GM12873 (cell line): ENCODE measurements around the gene TAF1C.

Source experiments
- TF ChIP-seq, protein P1 (sequence below): IDR thresholded peaks from 2 replicates; pipeline ENCODE4 v1.5.1; 2012; ENCODE audit warnings: low read depth, mild to moderate bottlenecking, moderate library complexity, low read length, control low read depth; ENCODE audit not compliant: insufficient read depth; ENCODE audit errors: missing control alignments

TAF1C gene

GRCh38 chr16:84153660-84154214 lies 33.1 kb downstream of the TAF1C start:
- TF ChIP-seq, protein P1, sequence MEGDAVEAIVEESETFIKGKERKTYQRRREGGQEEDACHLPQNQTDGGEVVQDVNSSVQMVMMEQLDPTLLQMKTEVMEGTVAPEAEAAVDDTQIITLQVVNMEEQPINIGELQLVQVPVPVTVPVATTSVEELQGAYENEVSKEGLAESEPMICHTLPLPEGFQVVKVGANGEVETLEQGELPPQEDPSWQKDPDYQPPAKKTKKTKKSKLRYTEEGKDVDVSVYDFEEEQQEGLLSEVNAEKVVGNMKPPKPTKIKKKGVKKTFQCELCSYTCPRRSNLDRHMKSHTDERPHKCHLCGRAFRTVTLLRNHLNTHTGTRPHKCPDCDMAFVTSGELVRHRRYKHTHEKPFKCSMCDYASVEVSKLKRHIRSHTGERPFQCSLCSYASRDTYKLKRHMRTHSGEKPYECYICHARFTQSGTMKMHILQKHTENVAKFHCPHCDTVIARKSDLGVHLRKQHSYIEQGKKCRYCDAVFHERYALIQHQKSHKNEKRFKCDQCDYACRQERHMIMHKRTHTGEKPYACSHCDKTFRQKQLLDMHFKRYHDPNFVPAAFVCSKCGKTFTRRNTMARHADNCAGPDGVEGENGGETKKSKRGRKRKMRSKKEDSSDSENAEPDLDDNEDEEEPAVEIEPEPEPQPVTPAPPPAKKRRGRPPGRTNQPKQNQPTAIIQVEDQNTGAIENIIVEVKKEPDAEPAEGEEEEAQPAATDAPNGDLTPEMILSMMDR: no peak

DNA sequence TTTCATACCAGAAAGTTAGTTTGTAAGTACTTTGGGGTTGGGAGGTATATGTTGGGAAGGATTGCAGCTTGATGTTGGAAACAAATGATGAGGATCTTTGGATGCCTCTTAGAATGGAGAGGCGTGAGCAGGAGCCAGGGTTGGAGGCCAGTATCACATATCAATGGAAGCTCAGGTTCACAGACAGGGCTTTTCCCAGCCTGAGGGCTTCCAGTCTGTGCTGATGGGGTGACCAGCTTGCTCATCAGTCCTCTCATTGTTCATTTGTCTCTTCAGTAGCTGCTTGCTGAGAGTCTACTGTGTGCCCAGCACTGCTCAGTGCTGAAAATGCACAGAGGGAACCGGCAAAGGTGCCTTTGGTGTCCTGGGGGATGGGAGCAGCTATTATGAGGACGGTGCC lies 35.9 kb downstream of the TAF1C start:
- TF ChIP-seq, protein P1: no peak

GRCh38 chr16:84144859-84145639 lies 41.8 kb downstream of the TAF1C start, which contains the start of the genes DNAAF1 and HSDL1:
Gene DNAAF1 (plus strand): TSS chr16:84145308. CDS start chr16:84145441, 133 bp downstream.
Gene HSDL1 (minus strand): TSS chr16:84145177. CDS start chr16:84131321, 13,856 bp downstream.
- TF ChIP-seq, protein P1: no peak

DNA sequence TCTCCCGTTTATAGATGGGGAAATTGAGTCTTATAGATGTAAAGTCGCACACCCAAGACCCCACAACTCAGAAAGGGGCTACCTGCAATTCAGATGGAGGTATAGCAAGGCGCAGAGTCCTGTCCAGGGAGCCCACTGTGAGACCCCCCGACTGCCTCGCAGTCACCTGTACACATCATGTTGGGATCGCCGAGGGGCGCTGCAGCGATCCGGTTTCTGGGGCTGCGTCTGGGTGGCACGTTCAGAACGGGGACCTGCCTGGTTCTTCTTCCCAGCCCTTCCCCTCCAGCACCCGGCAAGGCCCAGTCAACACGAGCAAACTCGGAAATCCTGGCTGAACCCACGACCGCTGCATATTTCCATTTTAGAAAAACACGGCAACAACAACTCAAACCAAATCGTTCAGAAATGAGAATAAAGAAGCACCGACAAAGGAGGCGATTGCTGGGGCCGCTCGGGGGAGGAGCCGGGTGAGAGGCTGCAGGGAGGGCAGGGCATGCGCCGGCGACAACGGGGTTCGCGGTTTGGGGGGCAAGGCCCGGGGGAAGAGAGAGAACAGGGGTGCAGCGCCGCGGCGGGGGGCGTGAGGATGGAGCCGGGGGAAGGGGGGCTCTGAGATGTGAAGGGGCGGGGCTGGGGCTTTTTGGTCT lies 42.5 kb downstream of the TAF1C start:
- TF ChIP-seq, protein P1: peak; percentile 33

DNA sequence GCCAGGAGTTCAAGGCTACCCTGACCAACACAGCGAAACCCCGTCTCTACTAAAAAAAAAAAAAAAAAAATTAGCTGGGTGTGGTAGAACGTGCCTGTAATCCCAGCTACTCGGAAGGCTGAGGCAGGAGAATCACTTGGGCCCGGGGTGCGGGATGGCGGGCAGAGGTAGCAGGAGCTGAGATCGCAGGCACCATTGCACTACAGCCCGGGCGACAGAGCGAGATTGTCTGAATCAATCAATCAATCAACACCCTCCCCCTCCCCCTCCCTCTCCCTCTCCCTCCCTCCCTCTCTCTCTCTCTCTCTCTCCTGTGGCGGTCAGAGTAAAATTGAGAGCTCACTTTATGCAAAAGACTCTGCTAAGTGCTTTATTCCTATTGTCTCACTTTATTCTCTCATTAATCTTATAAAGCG lies 43.1 kb downstream of the TAF1C start:
- TF ChIP-seq, protein P1: no peak

DNA sequence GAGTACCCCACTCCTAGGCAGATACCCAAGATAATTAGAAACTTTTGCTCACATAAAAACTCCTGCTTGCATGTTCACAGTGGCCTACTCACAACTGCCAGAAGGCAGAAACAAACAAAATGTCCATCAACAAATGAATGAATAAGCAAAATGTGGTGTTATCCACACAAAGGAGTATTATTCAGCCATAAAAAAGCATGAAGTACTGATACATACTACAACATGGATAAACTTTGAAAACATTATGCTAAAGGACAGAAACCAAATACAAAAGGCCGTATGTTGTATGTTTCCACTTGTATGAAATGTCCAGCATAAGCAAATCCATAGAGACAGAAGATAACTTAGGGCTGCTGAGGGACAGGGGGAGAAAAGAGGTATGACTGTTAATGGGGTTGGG lies 43.8 kb downstream of the TAF1C start:
- TF ChIP-seq, protein P1: no peak

GRCh38 chr16:84141143-84141670 lies 45.6 kb downstream of the TAF1C start:
- TF ChIP-seq, protein P1: peak; percentile 39
